Measurements from ENCODE around the gene SPACA5B. TPM values are rescaled to one million over a fixed set of nuclear protein-coding genes. Genes with fewer than 3 reads are reported as not detected.
"Not testable (repeated sequence)": the region's sequence is repeated elsewhere in the genome, so short reads cannot be mapped to it uniquely, and the experiment has no call there.

Gene SPACA5B
- total RNA-seq, 1 experiment from 2014 or later: not detected

GRCh38 chrX:48107717-48108116, 22.7 kb upstream of the SPACA5B start:
- no TSS peak for BruUV-seq (replicated peaks)
- ATAC-seq: no peak
- Histone ChIP-seq H3K27ac (ENCODE audit: low read length) (no peak overlapping the region), H3K36me3 (ENCODE audit: control insufficient read depth, insufficient read depth, low read length) (no peaks in the 10 kb centered on the region), H3K27me3 (ENCODE audit: control insufficient read depth, insufficient read depth, low read length) (no peaks in the 10 kb centered on the region), H3K4me1 (ENCODE audit: control insufficient read depth, insufficient read depth, low read length) (no peaks in the 10 kb centered on the region), H3K9me3 (ENCODE audit: control insufficient read depth, insufficient read depth, low read depth, low read length) (no peaks in the 10 kb centered on the region), H3K4me3 (ENCODE audit: low read depth in 2 of 2, low read length in 2 of 2) (no peak overlapping the region)
- ChIA-PET CTCF (no interaction called here), POLR2A (no interaction called here)
- intact Hi-C loops (cut with micrococcal nuclease; ENCODE audit: unreplicated experiment): no loop called here
- in situ Hi-C loops (cut with HindIII; ENCODE audit: low pct_unique_long_range_greater_than_20kb, low sequenced_read_pairs): no loop called here
- no peak for DNase-seq (ENCODE audit: low read depth, low spot score)
- TF ChIP-seq, protein P1, sequence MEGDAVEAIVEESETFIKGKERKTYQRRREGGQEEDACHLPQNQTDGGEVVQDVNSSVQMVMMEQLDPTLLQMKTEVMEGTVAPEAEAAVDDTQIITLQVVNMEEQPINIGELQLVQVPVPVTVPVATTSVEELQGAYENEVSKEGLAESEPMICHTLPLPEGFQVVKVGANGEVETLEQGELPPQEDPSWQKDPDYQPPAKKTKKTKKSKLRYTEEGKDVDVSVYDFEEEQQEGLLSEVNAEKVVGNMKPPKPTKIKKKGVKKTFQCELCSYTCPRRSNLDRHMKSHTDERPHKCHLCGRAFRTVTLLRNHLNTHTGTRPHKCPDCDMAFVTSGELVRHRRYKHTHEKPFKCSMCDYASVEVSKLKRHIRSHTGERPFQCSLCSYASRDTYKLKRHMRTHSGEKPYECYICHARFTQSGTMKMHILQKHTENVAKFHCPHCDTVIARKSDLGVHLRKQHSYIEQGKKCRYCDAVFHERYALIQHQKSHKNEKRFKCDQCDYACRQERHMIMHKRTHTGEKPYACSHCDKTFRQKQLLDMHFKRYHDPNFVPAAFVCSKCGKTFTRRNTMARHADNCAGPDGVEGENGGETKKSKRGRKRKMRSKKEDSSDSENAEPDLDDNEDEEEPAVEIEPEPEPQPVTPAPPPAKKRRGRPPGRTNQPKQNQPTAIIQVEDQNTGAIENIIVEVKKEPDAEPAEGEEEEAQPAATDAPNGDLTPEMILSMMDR (IDR thresholded peaks at IDR 0.05): no peak
- no peak for TF ChIP-seq SIN3A (IDR thresholded peaks at IDR 0.05; ENCODE audit: borderline replicate concordance, insufficient read depth, low read depth, low read length)
- no peak for TF ChIP-seq POLR2AphosphoS5 (IDR thresholded peaks at IDR 0.05; ENCODE audit: low read depth, low read length)
- TF ChIP-seq, protein P2, sequence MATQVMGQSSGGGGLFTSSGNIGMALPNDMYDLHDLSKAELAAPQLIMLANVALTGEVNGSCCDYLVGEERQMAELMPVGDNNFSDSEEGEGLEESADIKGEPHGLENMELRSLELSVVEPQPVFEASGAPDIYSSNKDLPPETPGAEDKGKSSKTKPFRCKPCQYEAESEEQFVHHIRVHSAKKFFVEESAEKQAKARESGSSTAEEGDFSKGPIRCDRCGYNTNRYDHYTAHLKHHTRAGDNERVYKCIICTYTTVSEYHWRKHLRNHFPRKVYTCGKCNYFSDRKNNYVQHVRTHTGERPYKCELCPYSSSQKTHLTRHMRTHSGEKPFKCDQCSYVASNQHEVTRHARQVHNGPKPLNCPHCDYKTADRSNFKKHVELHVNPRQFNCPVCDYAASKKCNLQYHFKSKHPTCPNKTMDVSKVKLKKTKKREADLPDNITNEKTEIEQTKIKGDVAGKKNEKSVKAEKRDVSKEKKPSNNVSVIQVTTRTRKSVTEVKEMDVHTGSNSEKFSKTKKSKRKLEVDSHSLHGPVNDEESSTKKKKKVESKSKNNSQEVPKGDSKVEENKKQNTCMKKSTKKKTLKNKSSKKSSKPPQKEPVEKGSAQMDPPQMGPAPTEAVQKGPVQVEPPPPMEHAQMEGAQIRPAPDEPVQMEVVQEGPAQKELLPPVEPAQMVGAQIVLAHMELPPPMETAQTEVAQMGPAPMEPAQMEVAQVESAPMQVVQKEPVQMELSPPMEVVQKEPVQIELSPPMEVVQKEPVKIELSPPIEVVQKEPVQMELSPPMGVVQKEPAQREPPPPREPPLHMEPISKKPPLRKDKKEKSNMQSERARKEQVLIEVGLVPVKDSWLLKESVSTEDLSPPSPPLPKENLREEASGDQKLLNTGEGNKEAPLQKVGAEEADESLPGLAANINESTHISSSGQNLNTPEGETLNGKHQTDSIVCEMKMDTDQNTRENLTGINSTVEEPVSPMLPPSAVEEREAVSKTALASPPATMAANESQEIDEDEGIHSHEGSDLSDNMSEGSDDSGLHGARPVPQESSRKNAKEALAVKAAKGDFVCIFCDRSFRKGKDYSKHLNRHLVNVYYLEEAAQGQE (IDR thresholded peaks at IDR 0.05; ENCODE audit: insufficient read depth in 1 of 2, low read depth in 2 of 2, low read length in 1 of 2): no peak
- TF ChIP-seq TCF7L2 (IDR thresholded peaks at IDR 0.05; ENCODE audit: low read depth, low read length): no peak

- CTCF ChIA-PET; H3K36me3 ChIP-seq (ENCODE audit: control insufficient read depth, insufficient read depth, low read length); ATAC-seq; H3K4me1 ChIP-seq (ENCODE audit: control insufficient read depth, insufficient read depth, low read length); H3K27me3 ChIP-seq (ENCODE audit: control insufficient read depth, insufficient read depth, low read length); DNase-seq (ENCODE audit: low read depth, low spot score); H3K9me3 ChIP-seq (ENCODE audit: control insufficient read depth, insufficient read depth, low read depth, low read length); BruUV-seq (replicated peaks); in situ Hi-C loops (cut with HindIII; ENCODE audit: low pct_unique_long_range_greater_than_20kb, low sequenced_read_pairs); POLR2A ChIA-PET; intact Hi-C loops (cut with micrococcal nuclease; ENCODE audit: unreplicated experiment); H3K27ac ChIP-seq (ENCODE audit: low read length); H3K4me3 ChIP-seq (ENCODE audit: low read depth in 2 of 2, low read length in 2 of 2): not testable (repeated sequence)
Measured at GRCh38 chrX:48125286-48125685, 5.1 kb upstream of the SPACA5B start.

GRCh38 chrX:48132308-48132844, 1.9 kb downstream of the SPACA5B start:
- BruUV-seq (replicated peaks); DNase-seq (ENCODE audit: low read depth, low spot score); H3K27ac ChIP-seq (ENCODE audit: low read length); intact Hi-C loops (cut with micrococcal nuclease; ENCODE audit: unreplicated experiment); POLR2A ChIA-PET; ATAC-seq; H3K9me3 ChIP-seq (ENCODE audit: control insufficient read depth, insufficient read depth, low read depth, low read length); H3K4me1 ChIP-seq (ENCODE audit: control insufficient read depth, insufficient read depth, low read length); CTCF ChIA-PET; in situ Hi-C loops (cut with HindIII; ENCODE audit: low pct_unique_long_range_greater_than_20kb, low sequenced_read_pairs); H3K27me3 ChIP-seq (ENCODE audit: control insufficient read depth, insufficient read depth, low read length); H3K36me3 ChIP-seq (ENCODE audit: control insufficient read depth, insufficient read depth, low read length); H3K4me3 ChIP-seq (ENCODE audit: low read depth in 2 of 2, low read length in 2 of 2): not testable (repeated sequence)

DNA sequence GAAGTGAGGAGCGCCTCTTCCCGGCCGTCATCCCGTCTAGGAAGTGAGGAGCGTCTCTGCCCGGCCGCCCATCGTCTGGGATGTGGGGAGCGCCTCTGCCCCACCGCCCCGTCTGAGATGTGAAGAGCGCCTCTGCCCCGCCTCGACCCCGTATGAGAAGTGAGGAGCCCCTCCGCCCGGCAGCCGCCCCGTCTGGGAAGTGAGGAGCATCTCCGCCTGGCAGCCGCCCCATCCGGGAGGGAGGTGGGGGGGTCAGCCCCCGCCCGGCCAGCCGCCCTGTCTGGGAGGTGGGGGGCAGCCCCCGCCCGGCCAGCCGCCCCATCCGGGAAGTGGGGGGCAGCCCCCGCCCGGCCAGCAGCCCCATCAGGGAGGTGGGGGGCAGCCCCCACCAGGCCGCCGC, 8.7 kb downstream of the SPACA5B start:
- DNase-seq (ENCODE audit: low read depth, low spot score); H3K4me1 ChIP-seq (ENCODE audit: control insufficient read depth, insufficient read depth, low read length); intact Hi-C loops (cut with micrococcal nuclease; ENCODE audit: unreplicated experiment); H3K27me3 ChIP-seq (ENCODE audit: control insufficient read depth, insufficient read depth, low read length); POLR2A ChIA-PET; H3K9me3 ChIP-seq (ENCODE audit: control insufficient read depth, insufficient read depth, low read depth, low read length); CTCF ChIA-PET; ATAC-seq; H3K27ac ChIP-seq (ENCODE audit: low read length); H3K36me3 ChIP-seq (ENCODE audit: control insufficient read depth, insufficient read depth, low read length); H3K4me3 ChIP-seq (ENCODE audit: low read depth in 2 of 2, low read length in 2 of 2); BruUV-seq (replicated peaks); in situ Hi-C loops (cut with HindIII; ENCODE audit: low pct_unique_long_range_greater_than_20kb, low sequenced_read_pairs): not testable (repeated sequence)

DNA sequence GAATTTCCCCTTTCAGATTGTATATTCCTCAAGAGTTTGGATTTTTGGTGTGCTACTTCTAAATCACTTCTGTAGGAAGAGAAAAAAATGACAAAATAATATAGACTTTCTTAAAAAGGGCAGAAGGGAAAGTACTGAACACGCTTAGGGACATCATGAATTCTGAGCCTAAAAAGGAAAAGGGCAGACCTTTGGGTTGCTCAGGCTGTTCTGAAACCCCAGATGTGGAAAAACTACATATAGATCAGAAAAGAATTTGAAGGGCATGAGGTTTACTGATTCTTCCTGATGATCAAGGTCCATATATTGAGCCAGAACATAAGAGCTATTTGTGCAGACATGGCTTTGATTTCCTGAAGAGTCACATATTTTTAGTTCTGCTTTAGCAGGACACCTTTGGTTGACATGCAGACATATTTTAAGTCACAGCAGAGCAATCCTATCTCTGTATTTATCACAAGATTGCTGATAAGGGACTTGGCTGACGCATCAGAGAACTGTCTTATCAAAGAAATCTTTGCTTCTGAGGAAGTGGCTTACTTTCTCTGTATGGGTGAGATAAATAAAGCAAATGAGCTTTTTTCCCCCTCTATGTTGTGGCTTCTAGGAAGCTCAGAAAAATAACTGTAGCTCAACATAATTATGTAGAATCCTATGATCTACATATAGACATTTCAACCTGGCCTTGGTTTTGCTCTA, 11.5 kb downstream of the SPACA5B start:
- POLR2A ChIA-PET; intact Hi-C loops (cut with micrococcal nuclease; ENCODE audit: unreplicated experiment); ATAC-seq; H3K4me3 ChIP-seq (ENCODE audit: low read depth in 2 of 2, low read length in 2 of 2); BruUV-seq (replicated peaks); H3K4me1 ChIP-seq (ENCODE audit: control insufficient read depth, insufficient read depth, low read length); H3K9me3 ChIP-seq (ENCODE audit: control insufficient read depth, insufficient read depth, low read depth, low read length); DNase-seq (ENCODE audit: low read depth, low spot score); H3K27ac ChIP-seq (ENCODE audit: low read length); H3K36me3 ChIP-seq (ENCODE audit: control insufficient read depth, insufficient read depth, low read length); in situ Hi-C loops (cut with HindIII; ENCODE audit: low pct_unique_long_range_greater_than_20kb, low sequenced_read_pairs); H3K27me3 ChIP-seq (ENCODE audit: control insufficient read depth, insufficient read depth, low read length); CTCF ChIA-PET: not testable (repeated sequence)

Measured in Panc1 (cell line).